GM23248 (cell line): ENCODE measurements around the gene PTPRE. TPM values are rescaled to one million over a fixed set of nuclear protein-coding genes. Genes with fewer than 3 reads are reported as not detected.
A peak's percentile ranks its signal among the peaks of the same experiment; 100 is the strongest.
"Not testable (repeated sequence)": the region's sequence is repeated elsewhere in the genome, so short reads cannot be mapped to it uniquely, and the experiment has no call there.

Source experiments
- DNase-seq: peaks from one replicate; pipeline ENCODE4 v3.0.0-alpha.2; 2015
- H2AFZ ChIP-seq: fragments of 200-600 bp; sonication (generic); 2 replicates; pipeline ENCODE4 v1.6.1; 2016; ENCODE audit warnings: antibody characterized with exemption
- H3F3A ChIP-seq: fragments of 200-600 bp; sonication (generic); 2 replicates; pipeline ENCODE4 v1.6.1; 2016; ENCODE audit warnings: mild to moderate bottlenecking, antibody characterized with exemption, mixed run types; ENCODE audit not compliant: insufficient read depth
- H3K27ac ChIP-seq: fragments of 200-600 bp; sonication (generic); 2 replicates; pipeline ENCODE4 v1.5.1; 2016; ENCODE audit warnings: mild to moderate bottlenecking
- H3K27me3 ChIP-seq: fragments of 200-600 bp; sonication (generic); replicated peaks from 2 replicates; pipeline ENCODE4 v1.6.1; 2016; ENCODE audit warnings: mild to moderate bottlenecking; ENCODE audit not compliant: insufficient read depth
- H3K36me3 ChIP-seq: fragments of 200-600 bp; sonication (generic); 2 replicates; pipeline ENCODE4 v1.6.1; 2016; ENCODE audit warnings: low read depth, mild to moderate bottlenecking
- H3K4me1 ChIP-seq: fragments of 200-600 bp; sonication (generic); 2 replicates; pipeline ENCODE4 v1.6.1; 2016; ENCODE audit warnings: mild to moderate bottlenecking; ENCODE audit not compliant: insufficient read depth
- H3K4me2 ChIP-seq: fragments of 200-600 bp; sonication (generic); one replicate; pipeline ENCODE4 v1.6.1; 2016; ENCODE audit warnings: mild to moderate bottlenecking; ENCODE audit not compliant: unreplicated experiment
- H3K4me3 ChIP-seq: fragments of 200-600 bp; sonication (generic); 2 replicates; pipeline ENCODE4 v1.5.1; 2016; ENCODE audit warnings: mild to moderate bottlenecking
- H3K79me2 ChIP-seq: fragments of 200-600 bp; sonication (generic); 2 replicates; pipeline ENCODE4 v1.6.1; 2016; ENCODE audit warnings: mild to moderate bottlenecking; ENCODE audit not compliant: insufficient read depth
- H3K9ac ChIP-seq: fragments of 200-600 bp; sonication (generic); 2 replicates; pipeline ENCODE4 v1.6.1; 2016; ENCODE audit warnings: mild to moderate bottlenecking
- H3K9me2 ChIP-seq: fragments of 200-600 bp; sonication (generic); 2 replicates; pipeline ENCODE4 v1.6.1; 2016; ENCODE audit warnings: mixed run types, mild to moderate bottlenecking, moderate library complexity; ENCODE audit not compliant: insufficient read depth
- H3K9me3 ChIP-seq: fragments of 200-600 bp; sonication (generic); one replicate; pipeline ENCODE4 v1.6.1; 2017; ENCODE audit warnings: low read depth
- H4K20me1 ChIP-seq: fragments of 200-600 bp; sonication (generic); 2 replicates; pipeline ENCODE4 v1.6.0; 2016; ENCODE audit not compliant: insufficient read depth
- EZH2 ChIP-seq: fragments of 200-600 bp; sonication (generic); IDR thresholded peaks from 2 replicates; pipeline ENCODE4 v1.6.1; 2018; ENCODE audit warnings: antibody characterized with exemption, mild to moderate bottlenecking; ENCODE audit not compliant: insufficient read depth, poor library complexity, severe bottlenecking
- EZH2phosphoT487 ChIP-seq: fragments of 200-600 bp; sonication (generic); IDR thresholded peaks from 2 replicates; pipeline ENCODE4 v1.6.1; 2018; ENCODE audit warnings: antibody characterized with exemption, moderate library complexity, mild to moderate bottlenecking, low read depth; ENCODE audit not compliant: insufficient read depth
- WGBS, 2 experiments: methylation state at CpG; one replicate each; pipeline ENCODE4 v1.1.6; 2015 to 2017; ENCODE audit warnings: low lambda C conversion rate in 2 of 2, low coverage in 1 of 2; ENCODE audit errors: missing lambda C conversion rate in 2 of 2; 5-methylcytosine and 5-hydroxymethylcytosine counted together
- in situ Hi-C: fragments of 300-500 bp; cut with MboI; formaldehyde crosslinking; loops from 2 replicates; pipeline ENCODE4 v1.15.0; 2020
- polyA plus RNA-seq: library from polyadenylated mRNA; unstranded; fragments of >200 nt; fragmentation: Nextera tagmentation; extraction: Ambion mirVana; gene quantifications from 2 replicates; pipeline ENCODE4 v1.2.1, GENCODE V29; 2016
- total RNA-seq: library from RNA; depleted of rRNA; stranded (reverse); fragments of >200 nt; shearing (Covaris generic); gene quantifications from 2 replicates; pipeline ENCODE4 v1.2.3, GENCODE V29; 2014

Gene PTPRE
- total and polyA plus RNA-seq, 2 experiments from 2014 or later: 2.7 to 4.7 TPM

DNA sequence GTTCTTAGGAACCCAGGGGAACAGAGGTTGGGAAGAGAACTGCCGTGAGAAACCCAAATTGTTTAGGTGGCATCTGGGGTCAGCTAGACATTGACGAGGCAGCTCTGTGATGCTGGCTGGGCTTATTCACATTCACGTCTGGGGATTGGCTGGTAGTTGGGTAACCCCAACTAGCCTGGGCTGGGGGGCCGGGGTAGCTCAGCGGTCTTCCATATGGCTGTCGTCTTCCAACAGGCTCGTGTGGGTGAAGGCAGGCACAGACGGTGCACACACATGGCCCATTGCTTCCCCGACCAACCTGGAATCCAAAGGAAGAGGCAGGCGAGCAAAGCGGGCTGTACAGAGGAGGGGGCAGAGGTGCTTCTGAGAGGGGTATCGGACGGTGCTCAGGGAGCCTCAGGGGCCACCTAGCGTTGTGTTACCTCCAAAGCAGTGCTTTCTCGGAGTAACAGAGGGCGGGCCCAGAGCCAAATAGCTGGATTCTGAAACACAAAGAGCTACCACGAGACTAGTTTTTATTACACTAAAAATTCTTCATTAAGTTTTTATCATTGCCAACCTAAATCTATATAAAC, 184.8 kb downstream of the PTPRE start:
- Histone ChIP-seq H3K27ac (no peak overlapping the region), H4K20me1 (no peaks in the 10 kb centered on the region), H2AFZ (no peak overlapping the region), H3K27me3 (no peaks in the 10 kb centered on the region), H3K36me3 (no peaks in the 10 kb centered on the region), H3K9me2 (no peaks in the 10 kb centered on the region), H3F3A (no peaks in the 10 kb centered on the region), H3K79me2 (no peaks in the 10 kb centered on the region), H3K9ac (no peak overlapping the region), H3K9me3 (no peaks in the 10 kb centered on the region), H3K4me2 (no peak overlapping the region), H3K4me3 (no peak overlapping the region), H3K4me1 (no peaks in the 10 kb centered on the region)
- no peak for DNase-seq
- in situ Hi-C loops: no loop called here
- no peak for TF ChIP-seq EZH2phosphoT487
- 64 to 65% methylated on average over 17 of the region's 17 CpGs for WGBS, 2 experiments

DNA sequence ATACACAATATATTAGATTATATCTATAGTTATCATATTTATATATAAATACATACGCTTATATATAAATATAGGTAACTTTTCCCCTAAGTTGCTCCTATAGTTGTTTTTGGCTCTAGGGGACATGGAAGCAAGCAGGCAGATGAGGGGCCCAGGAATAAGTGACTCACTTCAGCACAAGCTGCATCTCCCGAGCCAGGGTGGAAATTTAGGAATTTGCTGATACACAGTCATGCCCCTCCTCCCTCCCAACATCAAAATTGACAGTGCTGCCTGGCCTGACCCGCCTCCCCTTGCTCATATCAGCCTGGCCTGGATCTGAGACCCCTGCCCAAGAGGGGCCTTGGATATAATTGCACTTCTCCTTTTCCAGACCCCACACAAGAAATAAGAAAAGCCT, 185.6 kb downstream of the PTPRE start:
- Histone ChIP-seq H3K79me2 (no peaks in the 10 kb centered on the region), H3K27ac (no peak overlapping the region), H3K27me3 (no peaks in the 10 kb centered on the region), H3F3A (no peaks in the 10 kb centered on the region), H2AFZ (no peak overlapping the region), H4K20me1 (no peaks in the 10 kb centered on the region), H3K4me1 (no peaks in the 10 kb centered on the region), H3K36me3 (no peaks in the 10 kb centered on the region), H3K4me2 (no peak overlapping the region), H3K9ac (no peak overlapping the region), H3K9me2 (no peaks in the 10 kb centered on the region), H3K9me3 (no peaks in the 10 kb centered on the region), H3K4me3 (no peak overlapping the region)
- in situ Hi-C loops: no loop called here
- TF ChIP-seq EZH2phosphoT487 (no peak), EZH2 (no peak)
- WGBS, 2 experiments: 80% methylated on average over 3 of the region's 3 CpGs
- peak; percentile 16 for DNase-seq

DNA sequence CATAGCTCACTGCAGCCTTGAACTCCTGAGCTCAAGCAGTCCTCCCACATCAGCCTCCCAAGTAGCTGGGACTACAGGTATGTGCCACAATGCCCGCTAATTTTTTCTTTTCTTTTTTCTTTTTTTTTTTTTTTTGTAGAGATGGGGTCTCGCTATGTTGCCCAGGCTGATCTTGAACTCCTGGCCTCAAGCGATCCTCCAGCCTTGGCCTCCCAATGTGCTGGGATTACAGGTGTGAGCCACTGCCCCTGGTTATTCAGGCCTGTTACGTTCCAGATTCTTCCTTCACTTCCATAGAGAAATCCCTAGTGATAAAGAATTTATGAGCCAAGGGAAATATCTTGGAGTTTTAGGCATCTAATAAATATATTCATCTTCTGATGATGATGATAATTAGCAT, 187.7 kb downstream of the PTPRE start:
- DNase-seq, H3K27me3 ChIP-seq, H3K9me2 ChIP-seq, in situ Hi-C loops, H3K79me2 ChIP-seq, H3K4me3 ChIP-seq, H2AFZ ChIP-seq, H4K20me1 ChIP-seq, H3K9me3 ChIP-seq, H3K4me2 ChIP-seq, H3K36me3 ChIP-seq, H3K4me1 ChIP-seq, H3K27ac ChIP-seq, H3F3A ChIP-seq, H3K9ac ChIP-seq: not testable (repeated sequence)
- WGBS, 2 experiments: 97 to 99% methylated on average over 4 of the region's 4 CpGs

DNA sequence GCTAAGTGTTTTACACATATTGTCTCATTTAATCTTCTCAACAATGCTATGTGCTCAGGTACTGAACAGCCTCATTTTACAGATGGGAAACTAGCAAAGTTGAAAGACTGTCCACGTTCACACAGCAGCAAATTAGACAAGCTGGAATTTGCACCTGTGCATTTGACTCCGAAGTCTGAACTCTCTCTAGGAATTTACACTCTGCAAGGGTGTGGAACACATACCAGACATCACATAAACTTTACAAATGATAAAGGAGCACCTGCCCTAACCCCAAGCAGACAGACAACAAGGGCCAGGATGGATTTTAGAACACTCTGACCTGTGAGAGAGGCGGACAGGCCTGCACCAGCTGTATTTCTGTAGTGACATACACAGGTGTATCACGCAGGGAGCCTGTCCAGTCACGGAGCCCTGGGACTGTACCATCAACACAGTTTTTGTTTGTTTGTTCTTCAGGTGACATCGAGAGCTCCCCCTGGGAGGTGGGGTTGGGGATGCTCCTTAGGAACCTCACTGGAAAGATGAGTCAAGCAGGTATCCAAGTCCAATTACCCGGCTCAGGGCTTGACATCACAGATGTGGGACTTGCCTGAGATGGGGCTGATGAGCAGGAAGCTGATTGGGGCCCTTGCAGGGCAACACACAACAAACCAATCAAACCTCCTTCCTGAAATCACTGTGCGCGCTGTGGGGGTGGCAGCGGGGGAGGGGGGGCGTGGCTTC, 188.3 kb downstream of the PTPRE start:
- H3K4me3 ChIP-seq: no peak overlapping the region
- H3K9me2 ChIP-seq: no peaks in the 10 kb centered on the region
- H3K27ac ChIP-seq: no peak overlapping the region
- H3F3A ChIP-seq: no peaks in the 10 kb centered on the region
- no peaks in the 10 kb centered on the region for H3K36me3 ChIP-seq
- TF ChIP-seq EZH2phosphoT487 (no peak), EZH2 (no peak)
- H3K4me1 ChIP-seq: no peaks in the 10 kb centered on the region
- H4K20me1 ChIP-seq: no peaks in the 10 kb centered on the region
- in situ Hi-C loops: no loop called here
- H2AFZ ChIP-seq: no peak overlapping the region
- H3K27me3 ChIP-seq: no peaks in the 10 kb centered on the region
- 91 to 94% methylated on average over 10 to 11 of the region's 11 CpGs for WGBS, 2 experiments
- no peaks in the 10 kb centered on the region for H3K9me3 ChIP-seq
- H3K79me2 ChIP-seq: no peaks in the 10 kb centered on the region
- no peak for DNase-seq
- no peak overlapping the region for H3K4me2 ChIP-seq
- no peak overlapping the region for H3K9ac ChIP-seq
